ENCODE results near the gene RBBP8NL.

The RBBP8NL gene, protein sequence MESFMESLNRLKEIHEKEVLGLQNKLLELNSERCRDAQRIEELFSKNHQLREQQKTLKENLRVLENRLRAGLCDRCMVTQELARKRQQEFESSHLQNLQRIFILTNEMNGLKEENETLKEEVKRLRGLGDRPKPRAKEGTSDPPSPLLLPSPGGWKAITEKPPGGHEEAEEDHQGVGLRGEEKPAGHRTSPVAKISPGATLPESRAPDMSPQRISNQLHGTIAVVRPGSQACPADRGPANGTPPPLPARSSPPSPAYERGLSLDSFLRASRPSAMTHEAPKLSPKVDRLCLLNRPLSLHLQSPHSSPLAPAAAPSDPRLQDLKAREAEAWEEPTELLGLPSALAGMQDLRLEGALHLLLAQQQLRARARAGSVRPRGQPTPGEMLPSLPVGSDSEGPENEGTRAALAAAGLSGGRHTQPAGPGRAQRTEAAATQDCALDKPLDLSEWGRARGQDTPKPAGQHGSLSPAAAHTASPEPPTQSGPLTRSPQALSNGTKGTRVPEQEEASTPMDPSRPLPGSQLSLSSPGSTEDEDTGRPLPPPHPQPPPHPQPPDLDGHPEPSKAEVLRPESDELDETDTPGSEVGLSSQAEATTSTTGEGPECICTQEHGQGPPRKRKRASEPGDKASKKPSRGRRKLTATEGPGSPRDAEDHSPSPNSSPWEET

DNA sequence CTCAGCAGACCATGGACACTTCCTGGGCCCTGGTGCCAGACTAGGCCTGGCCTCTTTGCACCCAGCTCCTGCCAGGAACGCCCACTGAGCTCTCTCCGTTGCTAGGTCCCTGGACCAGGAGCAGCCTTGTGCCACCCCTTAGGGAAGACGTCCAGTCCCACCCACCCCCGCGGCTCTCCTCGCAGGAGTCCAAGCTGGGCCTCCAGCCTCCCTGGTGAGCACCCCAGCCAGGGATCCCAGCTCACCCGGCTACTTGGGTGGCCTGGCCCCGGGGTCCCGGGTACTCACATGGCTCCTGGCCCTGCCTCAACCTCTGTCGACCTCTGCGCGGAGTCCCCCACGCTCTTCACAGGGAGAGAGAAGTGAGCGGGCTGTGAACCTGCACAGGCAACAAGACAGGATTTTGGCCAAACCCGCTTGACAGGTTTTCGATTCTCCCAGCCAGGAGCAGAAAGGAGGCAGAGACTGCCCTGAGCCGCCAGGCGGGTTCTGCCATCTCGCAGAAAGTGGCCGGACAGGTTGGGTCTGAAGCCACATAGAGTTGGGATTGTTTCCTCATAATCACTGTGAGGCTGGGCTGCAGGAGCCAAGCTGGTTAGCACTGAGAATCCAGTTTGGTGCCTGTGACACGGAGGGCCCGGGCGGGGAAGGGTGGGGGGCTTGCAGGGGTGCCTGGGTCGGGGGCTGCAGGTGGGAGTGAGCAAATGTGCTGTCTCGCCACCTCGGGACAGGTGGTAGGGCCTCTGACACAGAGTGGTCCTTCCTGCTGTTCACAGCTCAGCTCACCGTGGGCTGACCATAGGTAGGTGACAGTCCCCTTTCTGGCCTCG is at the start of gene RBBP8NL:
RBBP8NL (minus strand) TSS at position 368 of the 830 bp plus-strand sequence. CDS start 7,892 bp downstream, outside the sequence.
- no peak for DNase-seq

- DNase-seq = no peak
Measured at GRCh38 chr20:62476056-62476838, 48.9 kb upstream of the RBBP8NL start.

DNA sequence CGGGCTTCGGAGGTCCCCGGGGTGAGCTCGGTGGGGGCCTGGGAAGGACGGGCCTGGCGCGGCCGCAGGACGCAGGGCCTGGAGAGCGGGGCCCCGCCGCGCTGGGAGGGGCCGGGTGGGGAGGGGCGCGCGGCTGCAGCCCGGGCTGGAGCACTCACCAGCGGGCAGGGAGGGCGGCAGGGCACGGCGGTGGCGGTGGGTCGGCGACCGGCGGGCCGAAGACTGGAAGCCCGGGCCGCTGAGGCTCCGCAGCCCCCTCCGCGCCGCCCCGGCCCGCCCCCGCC is 48.4 kb upstream of the RBBP8NL start, which contains the start of gene GATA5:
GATA5 (minus strand) TSS at position 224 of the 284 bp plus-strand sequence. CDS start 474 bp downstream, outside the sequence.
- no peak for DNase-seq

GRCh38 chr20:62475027-62475771 is 47.9 kb upstream of the RBBP8NL start:
- DNase-seq = no peak

- DNase-seq = no peak
Measured at GRCh38 chr20:62474604-62475026, 47.3 kb upstream of the RBBP8NL start.

DNA sequence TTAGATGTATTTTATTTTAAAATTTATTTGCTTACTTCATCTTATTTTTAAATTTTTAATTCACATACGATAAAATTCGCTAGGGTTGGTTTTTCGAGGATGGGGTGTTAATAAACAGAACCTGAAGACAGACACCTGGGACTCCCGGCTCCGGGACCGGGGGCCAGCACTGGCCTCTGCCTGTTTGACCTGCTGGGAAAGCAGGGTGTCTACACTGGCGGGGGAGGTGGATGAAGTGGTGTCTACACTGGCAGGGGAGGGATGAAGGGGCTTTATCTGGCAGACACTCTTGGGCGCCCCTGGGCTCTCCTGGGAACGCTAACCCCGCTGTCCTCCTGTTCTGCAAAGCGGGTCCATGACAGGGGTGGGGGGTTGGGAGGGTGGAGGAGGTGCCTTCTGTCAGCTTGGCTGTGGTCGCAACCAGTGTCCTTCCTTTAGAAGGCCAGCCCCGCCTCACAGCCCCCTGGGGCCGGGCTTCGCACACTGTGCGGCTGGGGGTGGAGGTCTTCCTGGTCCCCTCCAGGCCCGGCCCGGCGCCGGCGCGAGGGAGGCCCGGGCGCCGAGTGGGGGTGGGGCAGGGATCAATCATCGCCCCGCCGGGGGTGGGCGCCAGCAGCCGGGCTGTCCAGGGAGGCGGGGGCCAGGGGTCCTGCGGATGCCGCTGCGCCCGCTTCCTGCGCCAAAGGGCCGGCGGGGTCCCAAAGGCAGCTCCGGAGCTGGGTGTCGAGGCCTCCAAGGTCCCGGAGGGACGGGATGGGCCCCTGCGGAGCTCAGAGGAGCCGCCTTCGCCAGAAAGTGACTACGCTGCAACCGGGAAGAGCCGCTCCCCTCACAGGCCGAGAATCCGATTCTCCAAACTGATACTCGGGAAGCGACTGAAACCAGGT is 46.6 kb upstream of the RBBP8NL start:
- no peak for DNase-seq

DNA sequence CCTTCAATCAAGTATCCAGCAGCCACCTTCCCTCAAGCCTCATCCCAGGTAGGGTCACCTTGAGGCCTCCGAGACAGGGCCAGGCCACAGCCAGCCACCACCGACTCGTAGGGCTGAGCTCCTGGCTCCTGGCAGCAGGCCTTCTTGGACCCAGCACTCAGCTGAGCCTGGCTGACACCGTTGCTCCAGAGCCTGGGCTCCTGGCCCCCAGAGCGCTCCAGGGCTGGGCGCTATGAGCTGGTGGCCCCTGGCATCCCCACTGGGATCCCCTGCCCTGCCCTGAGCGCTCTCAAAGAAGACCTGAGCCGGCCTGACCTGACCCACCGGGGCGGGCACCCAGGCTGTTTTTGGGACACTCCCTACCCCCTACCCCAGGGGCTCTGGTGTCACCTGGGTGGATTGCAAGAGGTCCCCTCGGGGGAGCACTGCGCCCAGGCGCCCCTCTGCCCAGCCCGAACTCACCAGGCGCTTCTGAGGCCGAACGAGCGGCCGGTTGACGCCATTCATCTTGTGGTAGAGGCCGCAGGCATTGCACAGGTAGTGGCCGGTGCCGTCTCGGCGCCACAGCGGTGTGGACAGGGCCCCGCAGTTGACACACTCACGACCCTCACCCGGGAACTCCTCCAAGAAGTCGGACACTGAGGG is 45.7 kb upstream of the RBBP8NL start:
- DNase-seq = no peak

DNA sequence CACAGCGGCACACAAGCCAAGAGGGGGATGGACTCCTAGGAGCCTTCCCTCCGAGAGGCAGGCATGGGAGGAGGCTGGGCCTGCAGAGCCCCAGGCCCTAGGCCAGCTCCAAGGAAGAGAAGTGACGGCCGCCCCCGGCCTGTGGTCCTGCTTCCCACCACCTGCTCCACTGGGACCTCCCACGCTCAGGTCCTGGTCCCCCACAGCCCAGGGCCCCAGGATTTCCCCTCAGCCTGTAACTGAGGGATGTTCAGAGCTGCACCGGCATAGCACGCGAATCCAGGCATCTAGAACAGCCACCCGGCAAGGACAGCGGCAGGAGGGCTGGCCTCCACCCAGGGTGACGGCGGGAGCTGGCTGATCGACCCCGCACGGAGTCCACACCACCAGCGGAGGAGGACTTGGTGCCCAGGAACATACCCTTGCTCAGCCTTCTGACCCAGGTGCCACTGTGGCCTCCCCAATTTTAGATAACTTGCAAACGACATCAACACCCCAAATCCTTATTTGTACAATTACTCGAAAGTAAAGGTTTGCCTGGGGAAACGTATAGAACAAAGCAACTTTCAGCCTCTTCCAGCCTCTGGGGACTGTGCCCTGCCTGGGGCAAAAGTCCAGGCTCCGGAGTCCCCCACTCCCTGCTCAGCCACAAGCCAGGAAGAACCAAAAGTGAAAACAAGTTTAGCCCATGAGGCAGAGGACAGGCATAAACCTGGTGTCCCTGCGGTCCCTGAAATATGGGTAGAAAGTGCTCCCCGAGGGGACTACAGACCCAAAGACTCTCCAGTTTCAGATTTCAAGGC is 45.0 kb upstream of the RBBP8NL start:
- DNase-seq = no peak

DNA sequence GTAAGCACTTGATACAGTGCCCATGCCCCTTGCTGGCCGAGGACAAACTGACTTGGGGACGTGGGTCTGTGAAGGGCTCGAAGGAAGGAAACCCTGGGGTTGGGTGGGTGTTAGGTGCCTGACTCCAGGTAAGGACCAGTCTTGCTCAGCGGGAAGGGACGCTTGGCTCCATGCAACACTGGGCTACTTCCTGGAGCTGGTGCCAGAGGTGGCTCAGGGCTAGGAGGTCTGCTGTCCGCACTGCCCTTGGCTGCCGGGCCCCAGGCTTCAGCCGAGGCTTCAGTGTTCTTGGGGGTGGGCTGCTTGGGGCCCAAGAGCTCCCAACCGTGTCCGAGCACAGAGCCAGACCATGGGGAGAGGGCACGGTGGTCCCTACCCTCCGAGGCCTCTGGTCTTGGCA is 43.1 kb upstream of the RBBP8NL start:
- DNase-seq = no peak

- DNase-seq = no peak
Measured at GRCh38 chr20:62470001-62470400, 42.7 kb upstream of the RBBP8NL start.

DNA sequence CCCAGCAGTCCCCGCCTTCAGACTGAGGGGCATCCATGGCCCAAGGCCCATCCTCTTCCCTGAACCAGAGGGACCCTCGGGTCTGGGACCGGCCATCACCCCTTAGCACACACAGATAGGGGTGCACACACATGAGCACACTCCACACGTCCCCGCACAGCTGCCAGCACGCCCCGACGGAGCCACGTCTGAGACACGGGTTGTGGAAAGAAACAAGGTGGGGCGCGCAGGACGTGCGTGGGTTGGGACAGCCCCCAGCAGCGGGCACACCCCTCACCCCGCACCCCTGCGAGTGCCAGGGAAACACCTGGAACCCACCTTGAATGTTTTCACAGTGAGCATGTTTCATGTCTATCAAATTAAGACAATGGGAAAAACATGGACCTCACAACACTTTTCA is 42.0 kb upstream of the RBBP8NL start:
- DNase-seq = no peak

DNA sequence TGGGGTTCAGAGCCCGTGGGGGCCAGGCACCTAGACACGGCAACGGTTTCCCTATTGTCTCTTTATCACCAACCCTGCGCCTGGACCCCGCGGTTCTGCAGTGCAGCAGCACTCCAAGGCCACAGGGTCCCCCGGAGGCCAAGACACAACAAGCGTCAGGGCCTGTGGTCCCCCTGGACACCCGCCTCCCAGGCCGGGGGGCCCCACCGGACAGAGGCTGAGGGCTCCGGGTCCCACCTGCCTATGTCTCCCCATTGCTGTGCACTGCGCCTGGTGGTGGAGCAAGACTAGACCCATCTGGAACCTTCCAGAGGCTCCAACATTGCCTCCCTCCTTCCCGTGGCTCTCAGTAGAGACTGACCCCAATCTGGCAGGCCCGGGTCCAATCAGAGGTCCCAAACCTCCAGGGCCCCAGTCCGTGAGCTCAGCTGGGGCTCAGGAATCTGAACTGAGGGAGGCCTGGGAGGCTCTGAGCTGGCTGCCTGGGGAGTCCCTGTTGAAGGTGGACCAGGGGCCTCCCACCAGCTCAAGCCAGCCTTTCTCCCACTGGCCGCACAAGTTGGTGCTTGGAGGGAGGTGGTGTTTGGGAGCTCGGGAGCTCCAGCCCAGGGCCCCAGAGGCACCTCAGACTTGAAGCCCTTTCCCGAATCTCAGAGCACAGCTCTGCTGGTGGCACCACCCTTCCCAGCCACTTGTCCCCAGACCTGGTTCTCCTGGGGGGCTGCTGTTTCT is 39.6 kb upstream of the RBBP8NL start:
- no peak for DNase-seq

DNA sequence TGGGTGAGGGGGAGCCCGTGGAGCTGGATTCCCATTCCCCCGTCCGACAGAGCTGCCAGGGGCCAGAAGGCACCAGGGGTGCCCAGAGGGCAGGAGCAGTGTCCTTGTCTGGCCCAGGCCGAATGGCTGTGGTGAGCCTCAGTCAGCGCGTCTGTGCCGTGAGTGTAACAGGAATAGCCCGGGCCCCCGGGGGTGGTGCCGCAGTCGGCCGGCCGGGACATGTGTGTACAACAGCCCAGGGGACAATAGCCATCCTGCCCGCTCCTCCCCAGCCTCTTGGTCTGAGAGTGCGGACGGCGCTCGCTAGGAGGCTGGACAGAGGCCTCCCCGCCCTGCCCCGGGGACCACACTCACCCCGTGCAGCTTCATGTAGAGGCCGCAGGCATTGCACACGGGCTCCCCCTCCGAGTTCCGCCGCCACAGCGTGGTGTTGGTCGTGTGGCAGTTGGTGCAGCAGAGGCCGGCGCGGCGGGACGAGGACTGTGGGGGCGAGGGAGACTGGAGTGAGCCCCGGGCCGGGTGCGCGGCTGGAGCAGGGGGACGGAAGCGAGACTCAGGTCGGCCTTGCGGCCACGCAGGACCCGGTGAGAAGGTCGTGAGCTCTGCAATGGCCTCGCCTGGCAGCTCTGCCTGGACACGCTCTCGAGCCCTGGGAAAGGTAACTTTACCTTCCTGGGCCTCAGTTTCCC is 38.9 kb upstream of the RBBP8NL start:
- DNase-seq = no peak

- DNase-seq = no peak
Measured at GRCh38 chr20:62464990-62465389, 37.7 kb upstream of the RBBP8NL start.

DNA sequence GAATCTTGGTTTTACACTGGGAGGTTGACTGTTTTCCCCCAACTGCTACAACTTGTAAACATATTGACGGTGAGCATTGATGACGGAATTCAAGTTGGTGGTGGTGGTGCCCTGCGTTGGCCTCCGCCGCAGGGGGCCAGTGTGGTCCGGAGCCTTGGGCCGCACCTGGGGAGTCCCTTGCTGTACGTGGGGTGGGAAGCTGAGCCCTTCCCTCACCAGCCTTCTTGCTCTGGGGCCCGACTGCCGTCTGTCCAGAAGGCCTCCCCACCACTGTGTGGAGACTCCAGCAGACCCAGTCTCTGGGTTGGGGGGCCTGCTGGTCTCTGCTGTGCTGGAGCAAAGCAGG is 37.1 kb upstream of the RBBP8NL start:
- no peak for DNase-seq

- no peak for DNase-seq
Measured at GRCh38 chr20:62463651-62464424, 36.5 kb upstream of the RBBP8NL start.

DNA sequence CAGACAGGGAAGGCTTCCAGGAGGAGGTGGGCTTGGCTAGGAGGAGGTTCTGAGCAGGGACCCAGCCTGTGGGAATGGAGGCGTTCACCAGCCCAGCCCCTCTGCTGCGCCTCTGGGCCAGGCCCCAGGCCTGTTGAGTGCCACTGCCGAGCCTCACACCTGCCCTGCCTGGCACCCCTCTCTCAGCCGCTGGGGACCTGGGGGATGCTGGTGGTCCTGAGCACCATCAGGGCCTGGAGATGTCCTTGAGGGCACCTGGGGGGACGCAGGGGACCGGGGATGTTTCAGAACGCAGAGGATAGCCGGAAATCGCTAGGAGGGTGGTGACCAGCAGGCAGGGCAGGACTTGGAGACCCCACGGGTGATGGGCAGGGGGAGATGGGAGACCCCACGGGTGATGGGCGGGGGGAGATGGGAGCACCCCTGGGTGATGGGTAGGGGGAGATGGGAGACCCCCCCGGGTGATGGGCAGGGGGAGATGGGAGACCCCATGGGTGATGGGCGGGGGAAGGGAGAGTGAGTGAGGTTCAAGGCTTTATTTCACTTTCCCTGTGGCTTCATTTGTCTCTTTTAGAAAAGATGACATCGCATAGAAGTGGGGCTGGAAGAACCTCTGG is 35.7 kb upstream of the RBBP8NL start:
- no peak for DNase-seq

Measured in NCI-H446 treated with DMSO at 0.1 percent for 48 hours (cell line).